Gastrocnemius medialis (tissue), 4 donors: ENCODE data around the gene RPL23.

Source experiments
- POLR2A ChIP-seq, 2 donors: fragments of 450-650 bp; IDR thresholded peaks; one replicate each; pipeline ENCODE4 v1.6.1; 2017; ENCODE audit warnings: antibody characterized with exemption in 2 of 2, mild to moderate bottlenecking in 2 of 2, moderate library complexity in 2 of 2
- TF ChIP-seq, protein P1 (sequence below), 5 experiments: fragments of 450-650 bp in 3 of 5; fragments of 200-600 bp in 2 of 5; sonication (generic) in 2 of 5; IDR thresholded peaks in 4 of 5; conservative IDR thresholded peaks in 1 of 5; 1 replicate in 4 of 5; 2 replicates in 1 of 5; pipeline ENCODE4 v1.5.1; 2016 to 2019; ENCODE audit warnings: antibody characterized with exemption in 5 of 5, mild to moderate bottlenecking in 3 of 5, moderate library complexity in 3 of 5

DNA sequence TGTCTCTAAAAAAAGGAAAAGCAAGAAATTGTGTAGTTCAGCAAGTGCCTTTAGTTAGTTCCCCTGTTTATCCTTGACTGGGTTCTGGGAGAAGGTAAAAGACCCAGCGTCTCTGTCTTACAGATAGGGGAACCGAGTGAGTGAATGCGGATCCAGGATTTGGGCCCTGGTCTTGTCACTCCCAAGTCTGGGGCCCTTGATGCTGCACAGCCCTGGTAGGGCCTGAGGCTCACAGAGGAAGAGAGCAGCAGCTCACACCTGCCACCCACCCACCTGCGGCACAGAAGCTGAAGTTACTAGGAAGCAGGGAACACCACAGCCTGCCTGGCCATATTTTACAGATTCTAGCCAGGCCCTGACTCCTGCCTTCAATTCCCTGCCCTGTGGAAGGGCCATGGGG, 38.6 kb upstream of the RPL23 start:
- no peak for TF ChIP-seq POLR2A (IDR thresholded peaks at IDR 0.05)
- TF ChIP-seq, protein P1, sequence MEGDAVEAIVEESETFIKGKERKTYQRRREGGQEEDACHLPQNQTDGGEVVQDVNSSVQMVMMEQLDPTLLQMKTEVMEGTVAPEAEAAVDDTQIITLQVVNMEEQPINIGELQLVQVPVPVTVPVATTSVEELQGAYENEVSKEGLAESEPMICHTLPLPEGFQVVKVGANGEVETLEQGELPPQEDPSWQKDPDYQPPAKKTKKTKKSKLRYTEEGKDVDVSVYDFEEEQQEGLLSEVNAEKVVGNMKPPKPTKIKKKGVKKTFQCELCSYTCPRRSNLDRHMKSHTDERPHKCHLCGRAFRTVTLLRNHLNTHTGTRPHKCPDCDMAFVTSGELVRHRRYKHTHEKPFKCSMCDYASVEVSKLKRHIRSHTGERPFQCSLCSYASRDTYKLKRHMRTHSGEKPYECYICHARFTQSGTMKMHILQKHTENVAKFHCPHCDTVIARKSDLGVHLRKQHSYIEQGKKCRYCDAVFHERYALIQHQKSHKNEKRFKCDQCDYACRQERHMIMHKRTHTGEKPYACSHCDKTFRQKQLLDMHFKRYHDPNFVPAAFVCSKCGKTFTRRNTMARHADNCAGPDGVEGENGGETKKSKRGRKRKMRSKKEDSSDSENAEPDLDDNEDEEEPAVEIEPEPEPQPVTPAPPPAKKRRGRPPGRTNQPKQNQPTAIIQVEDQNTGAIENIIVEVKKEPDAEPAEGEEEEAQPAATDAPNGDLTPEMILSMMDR (IDR thresholded peaks at IDR 0.05 in 4 of 5, conservative IDR thresholded peaks at IDR 0.05 in 1 of 5), result no peak
